Measurements from ENCODE around the gene VIL1. TPM values are rescaled to one million over a fixed set of nuclear protein-coding genes. Genes with fewer than 3 reads are reported as not detected.

The VIL1 gene
- total RNA-seq, 3 donors from 2014 or later = 194 to 550 (median 341) TPM

- DNase-seq (no peak), ATAC-seq (no peak)
- intact Hi-C loops (cut with DNase I, micrococcal nuclease) = no loop called here
- H3K4me3 ChIP-seq = no peak overlapping the region
- peaks cover 22% of the 10 kb centered on the region for H3K4me1 ChIP-seq (ENCODE audit: low read depth)
- no peaks in the 10 kb centered on the region for H3K36me3 ChIP-seq (ENCODE audit: low read depth)
- no peaks in the 10 kb centered on the region for H3K9me3 ChIP-seq
- no peak for TF ChIP-seq CTCF (IDR thresholded peaks at IDR 0.05)
Observed at GRCh38 chr2:218392459-218392858, 26.5 kb upstream of the VIL1 start.

- TF ChIP-seq CTCF (IDR thresholded peaks at IDR 0.05) = no peak
- Histone ChIP-seq H3K4me1 (ENCODE audit: low read depth) (peaks cover 25% of the 10 kb centered on the region), H3K36me3 (ENCODE audit: low read depth) (no peaks in the 10 kb centered on the region), H3K9me3 (no peaks in the 10 kb centered on the region), H3K4me3 (no peak overlapping the region)
- DNase-seq (no peak), ATAC-seq (no peak)
- intact Hi-C loops (cut with DNase I, micrococcal nuclease) = no loop called here
Observed at GRCh38 chr2:218392891-218393462, 25.9 kb upstream of the VIL1 start.

GRCh38 chr2:218393750-218394290, 25.1 kb upstream of the VIL1 start:
- Histone ChIP-seq H3K4me3 (no peak overlapping the region), H3K36me3 (ENCODE audit: low read depth) (no peaks in the 10 kb centered on the region), H3K9me3 (no peaks in the 10 kb centered on the region), H3K4me1 (ENCODE audit: low read depth) (peaks cover 23% of the 10 kb centered on the region)
- DNase-seq = peak; percentile 59 to 71 (median 65)
- no peak for TF ChIP-seq CTCF (IDR thresholded peaks at IDR 0.05)
- no peak for ATAC-seq
- intact Hi-C loops (cut with DNase I, micrococcal nuclease) = no loop called here

- TF ChIP-seq CTCF (IDR thresholded peaks at IDR 0.05) = no peak
- peaks cover 23% of the 10 kb centered on the region for H3K4me1 ChIP-seq (ENCODE audit: low read depth)
- H3K9me3 ChIP-seq = no peaks in the 10 kb centered on the region
- DNase-seq = peak; percentile 46 to 66 (median 58)
- no peak overlapping the region for H3K4me3 ChIP-seq
- no peak for ATAC-seq
- H3K36me3 ChIP-seq (ENCODE audit: low read depth) = no peaks in the 10 kb centered on the region
- intact Hi-C loops (cut with DNase I, micrococcal nuclease) = no loop called here
Observed at GRCh38 chr2:218394298-218395089, 24.4 kb upstream of the VIL1 start.

- no peaks in the 10 kb centered on the region for H3K36me3 ChIP-seq (ENCODE audit: low read depth)
- DNase-seq (no peak), ATAC-seq (no peak)
- TF ChIP-seq CTCF (IDR thresholded peaks at IDR 0.05) = no peak
- intact Hi-C loops (cut with DNase I, micrococcal nuclease) = no loop called here
- peaks cover 23% of the 10 kb centered on the region for H3K4me1 ChIP-seq (ENCODE audit: low read depth)
- no peak overlapping the region for H3K4me3 ChIP-seq
- no peaks in the 10 kb centered on the region for H3K9me3 ChIP-seq
Observed at GRCh38 chr2:218395090-218395444, 23.9 kb upstream of the VIL1 start.

Measured in mucosa of descending colon (tissue), 3 donors.